Diencephalon (tissue), 1 donor: Measurements from ENCODE around the gene CA9. TPM values are rescaled to one million over a fixed set of nuclear protein-coding genes. Genes with fewer than 3 reads are reported as not detected.

Experiments
- small RNA-seq: library from RNA; depleted of rRNA; stranded (forward); fragments of <200 nt; gene quantifications from one replicate; pipeline ENCODE3, GENCODE V24; 2014
- total RNA-seq: library from RNA; depleted of rRNA; stranded (reverse); fragments of >200 nt; gene quantifications from one replicate; pipeline ENCODE4 v1.2.3, GENCODE V29; 2014

The CA9 gene
- 1.2 TPM for total RNA-seq

GRCh38 chr9:35673132-35674024, at the start of gene CA9:
Gene CA9, plus strand, starts transcription at chr9:35673928. Its CDS starts 32 bp downstream, at chr9:35673960.

GRCh38 chr9:35650341-35651158, 23.2 kb upstream of the CA9 start, which contains the start of gene SIT1:
Gene SIT1, minus strand, starts transcription at chr9:35650931. Its CDS starts 78 bp downstream, at chr9:35650853.

GRCh38 chr9:35657546-35658136, 16.1 kb upstream of the CA9 start, which contains the start of gene RMRP:
Gene RMRP, minus strand, starts transcription at chr9:35658019.

GRCh38 chr9:35658137-35658967, 15.4 kb upstream of the CA9 start, which contains the start of gene CCDC107:
Gene CCDC107, plus strand, starts transcription at chr9:35658292. Its CDS starts 88 bp downstream, at chr9:35658380.

GRCh38 chr9:35664531-35665470, 8.9 kb upstream of the CA9 start, which contains the start of gene ARHGEF39:
Gene ARHGEF39, minus strand, starts transcription at chr9:35665195. Its CDS starts 26 bp downstream, at chr9:35665169.

GRCh38 chr9:35689542-35690293, 16.0 kb downstream of the CA9 start, which contains the start of gene TPM2:
Gene TPM2, minus strand, starts transcription at chr9:35689925. Its CDS starts 108 bp downstream, at chr9:35689817.

Small RNA genes within 50 kb of the gene (small RNA-seq; reads per million reads assigned to genes)
- gene RMRP, result not detected
- gene RN7SL22P, result not detected

Other genes starting within 250 kb of the CA9 start
- gene RUSC2, start 183.8 kb upstream of the CA9 start, total RNA-seq, result 56.3 TPM
- 20.1 TPM for gene TESK1, start 68.7 kb upstream of the CA9 start, total RNA-seq
- 0.46 TPM for gene CD72, start 55.5 kb upstream of the CA9 start, total RNA-seq
- gene SIT1, start 23.0 kb upstream of the CA9 start, total RNA-seq, result not detected
- gene RMRP, start 15.9 kb upstream of the CA9 start, total RNA-seq, result 144,204 TPM
- gene CCDC107, start 15.6 kb upstream of the CA9 start, total RNA-seq, result 11.5 TPM
- 0.46 TPM for gene ARHGEF39, start 8.7 kb upstream of the CA9 start, total RNA-seq
- 14.1 TPM for gene TPM2, start 16.0 kb downstream of the CA9 start, total RNA-seq
- gene TLN1, start 58.3 kb downstream of the CA9 start, total RNA-seq, result 24.9 TPM
- 33.0 TPM for gene CREB3, start 58.7 kb downstream of the CA9 start, total RNA-seq
- gene GBA2, start 75.3 kb downstream of the CA9 start, total RNA-seq, result 60.7 TPM
- 19.1 TPM for gene RGP1, start 75.4 kb downstream of the CA9 start, total RNA-seq
- gene MSMP, start 80.3 kb downstream of the CA9 start, total RNA-seq, result not detected
- gene NPR2, start 117.7 kb downstream of the CA9 start, total RNA-seq, result 11.3 TPM
- 8.3 TPM for gene SPAG8, start 138.3 kb downstream of the CA9 start, total RNA-seq
- gene HINT2, start 141.1 kb downstream of the CA9 start, total RNA-seq, result 13.4 TPM
- gene FAM221B, start 154.8 kb downstream of the CA9 start, total RNA-seq, result 0.23 TPM
- 10.4 TPM for gene TMEM8B, start 155.3 kb downstream of the CA9 start, total RNA-seq
- not detected for gene OR13J1, start 196.5 kb downstream of the CA9 start, total RNA-seq
- not detected for gene HRCT1, start 232.3 kb downstream of the CA9 start, total RNA-seq
- 0.46 TPM for gene SPAAR, start 235.6 kb downstream of the CA9 start, total RNA-seq